ENCODE results near the gene KIR2DL4. TPM values are rescaled to one million over a fixed set of nuclear protein-coding genes. Genes with fewer than 3 reads are reported as not detected.

KIR2DL4 gene
- total RNA-seq, 1 donor from 2014 or later, result not detected

DNA sequence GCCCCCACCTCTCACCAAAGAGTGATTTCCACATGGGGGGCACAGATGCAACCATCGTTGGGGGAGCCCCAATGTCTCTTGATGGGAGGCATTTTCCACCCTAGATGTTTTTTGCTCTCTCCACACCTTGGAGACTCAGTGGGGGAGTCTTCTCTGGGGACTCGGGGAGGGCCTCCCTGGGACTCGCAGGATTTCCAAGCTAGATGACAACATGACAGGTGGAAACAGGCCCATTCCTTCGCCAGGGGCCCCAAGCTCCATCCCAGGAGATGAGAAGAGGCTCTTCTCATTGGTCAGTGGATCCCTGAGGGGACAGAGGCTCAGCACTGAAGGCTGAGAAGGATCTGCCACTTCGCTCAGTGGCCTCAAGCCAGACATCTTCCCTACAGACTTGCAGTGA is 12.7 kb upstream of the KIR2DL4 start:
- TF ChIP-seq, protein P1, sequence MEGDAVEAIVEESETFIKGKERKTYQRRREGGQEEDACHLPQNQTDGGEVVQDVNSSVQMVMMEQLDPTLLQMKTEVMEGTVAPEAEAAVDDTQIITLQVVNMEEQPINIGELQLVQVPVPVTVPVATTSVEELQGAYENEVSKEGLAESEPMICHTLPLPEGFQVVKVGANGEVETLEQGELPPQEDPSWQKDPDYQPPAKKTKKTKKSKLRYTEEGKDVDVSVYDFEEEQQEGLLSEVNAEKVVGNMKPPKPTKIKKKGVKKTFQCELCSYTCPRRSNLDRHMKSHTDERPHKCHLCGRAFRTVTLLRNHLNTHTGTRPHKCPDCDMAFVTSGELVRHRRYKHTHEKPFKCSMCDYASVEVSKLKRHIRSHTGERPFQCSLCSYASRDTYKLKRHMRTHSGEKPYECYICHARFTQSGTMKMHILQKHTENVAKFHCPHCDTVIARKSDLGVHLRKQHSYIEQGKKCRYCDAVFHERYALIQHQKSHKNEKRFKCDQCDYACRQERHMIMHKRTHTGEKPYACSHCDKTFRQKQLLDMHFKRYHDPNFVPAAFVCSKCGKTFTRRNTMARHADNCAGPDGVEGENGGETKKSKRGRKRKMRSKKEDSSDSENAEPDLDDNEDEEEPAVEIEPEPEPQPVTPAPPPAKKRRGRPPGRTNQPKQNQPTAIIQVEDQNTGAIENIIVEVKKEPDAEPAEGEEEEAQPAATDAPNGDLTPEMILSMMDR (conservative IDR thresholded peaks at IDR 0.05; ENCODE audit: low read depth, low read length), result no peak
- no peak for DNase-seq (ENCODE audit: low read depth)
- no peak overlapping the region for H3K4me3 ChIP-seq (ENCODE audit: low read depth, low read length)

DNA sequence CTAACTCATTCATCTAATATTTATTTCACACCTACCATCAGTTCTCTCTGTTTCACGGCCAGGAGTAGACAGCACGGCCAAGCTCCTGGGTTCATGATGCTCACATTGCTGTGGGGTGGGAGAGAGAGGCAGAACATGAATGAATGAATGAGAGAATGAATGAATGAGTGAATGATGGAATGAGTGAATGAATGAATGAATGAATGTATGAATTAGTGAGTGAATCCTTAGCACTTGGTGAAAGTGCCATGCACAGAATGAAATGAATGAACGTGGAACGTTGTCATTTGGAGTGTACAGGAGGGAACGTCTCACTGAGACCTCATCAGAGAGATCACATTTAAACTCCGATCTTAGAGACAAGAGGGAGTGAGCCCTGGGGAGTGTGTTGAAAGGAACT is 11.9 kb upstream of the KIR2DL4 start:
- TF ChIP-seq, protein P1 (conservative IDR thresholded peaks at IDR 0.05; ENCODE audit: low read depth, low read length), result no peak
- no peak overlapping the region for H3K4me3 ChIP-seq (ENCODE audit: low read depth, low read length)
- DNase-seq (ENCODE audit: low read depth), result no peak

DNA sequence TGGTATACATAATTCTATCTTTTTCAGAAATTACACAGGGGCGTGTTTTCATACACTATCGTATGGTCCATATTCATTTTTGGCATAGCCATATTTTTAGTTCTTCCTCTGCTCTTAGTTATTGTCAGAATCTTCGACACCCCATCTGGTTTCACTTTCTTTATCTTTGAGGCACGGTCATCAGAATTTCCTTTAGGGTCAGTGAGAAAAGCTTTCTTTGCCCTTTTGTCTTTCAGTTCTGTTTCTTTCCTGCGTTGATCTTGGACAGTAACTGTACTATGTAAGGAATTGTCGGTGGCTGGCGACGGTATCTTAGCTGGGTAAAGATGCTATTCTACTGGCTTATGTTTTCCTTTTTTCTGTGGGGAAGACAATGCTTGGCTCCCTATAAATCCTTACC is 10.6 kb upstream of the KIR2DL4 start:
- DNase-seq (ENCODE audit: low read depth), result no peak

DNA sequence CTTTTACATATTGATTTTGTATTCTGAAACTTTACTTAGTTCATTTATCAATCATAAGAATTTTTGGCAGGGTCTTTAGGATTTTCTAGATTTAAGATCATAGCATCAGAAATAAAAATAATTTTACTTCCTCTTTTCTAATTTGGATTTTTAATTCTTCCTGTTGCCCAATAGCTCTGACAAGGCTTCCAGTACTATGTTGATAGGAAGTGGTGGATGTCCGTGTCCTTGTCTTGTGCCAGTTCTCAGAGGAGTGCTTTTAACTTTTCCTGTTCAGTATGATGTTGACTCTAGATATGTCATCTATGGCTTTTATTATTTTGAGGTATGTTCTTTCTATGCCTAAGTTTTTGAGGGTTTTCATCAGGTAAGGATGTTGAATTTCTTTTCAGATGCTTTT is 7.7 kb upstream of the KIR2DL4 start:
- no peak overlapping the region for H3K4me3 ChIP-seq (ENCODE audit: low read depth, low read length)
- TF ChIP-seq, protein P1 (conservative IDR thresholded peaks at IDR 0.05; ENCODE audit: low read depth, low read length), result no peak
- DNase-seq (ENCODE audit: low read depth), result no peak

More for the DNA sequence above, 10.6 kb upstream of the KIR2DL4 start:
- TF ChIP-seq, protein P1 (conservative IDR thresholded peaks at IDR 0.05; ENCODE audit: low read depth, low read length), result no peak
- no peak overlapping the region for H3K4me3 ChIP-seq (ENCODE audit: low read depth, low read length)

DNA sequence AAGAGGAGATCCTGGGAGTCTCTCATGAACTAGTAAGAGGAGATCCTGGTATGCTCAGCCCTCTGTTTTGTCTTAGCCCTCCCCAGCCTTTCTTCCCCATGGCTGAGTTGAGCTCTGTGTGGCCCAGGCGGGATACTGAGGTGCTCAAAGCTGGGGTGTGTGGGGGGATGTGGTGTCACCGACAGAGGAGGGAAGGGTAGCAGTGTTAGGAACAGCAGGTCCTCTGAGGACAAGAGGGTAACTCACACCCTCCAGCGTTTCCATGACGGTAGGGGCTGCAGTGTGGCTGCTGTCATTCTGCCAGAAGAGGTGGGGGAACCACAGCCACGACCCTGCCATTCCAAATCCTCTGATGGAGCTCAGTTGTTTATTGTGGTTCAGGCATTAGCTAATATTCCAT is 691 bp downstream of the KIR2DL4 start:
- no peak for DNase-seq (ENCODE audit: low read depth)
- TF ChIP-seq, protein P1 (conservative IDR thresholded peaks at IDR 0.05; ENCODE audit: low read depth, low read length), result no peak
- H3K4me3 ChIP-seq (ENCODE audit: low read depth, low read length), result no peak overlapping the region

DNA sequence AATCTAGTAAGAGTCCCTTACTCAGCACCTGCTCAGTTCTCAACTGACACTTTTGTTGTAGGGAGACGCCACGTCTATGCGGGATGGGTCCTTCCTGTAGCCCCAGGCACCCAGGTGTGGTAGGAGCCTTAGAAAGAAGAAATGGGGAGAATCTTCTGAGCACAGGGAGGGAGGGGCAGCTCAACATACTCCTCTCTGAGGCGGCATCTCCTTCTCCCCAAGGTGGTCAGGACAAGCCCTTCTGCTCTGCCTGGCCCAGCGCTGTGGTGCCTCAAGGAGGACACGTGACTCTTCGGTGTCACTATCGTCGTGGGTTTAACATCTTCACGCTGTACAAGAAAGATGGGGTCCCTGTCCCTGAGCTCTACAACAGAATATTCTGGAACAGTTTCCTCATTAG is 1.2 kb downstream of the KIR2DL4 start:
- DNase-seq (ENCODE audit: low read depth), result no peak
- TF ChIP-seq, protein P1 (conservative IDR thresholded peaks at IDR 0.05; ENCODE audit: low read depth, low read length), result no peak
- no peak overlapping the region for H3K4me3 ChIP-seq (ENCODE audit: low read depth, low read length)

DNA sequence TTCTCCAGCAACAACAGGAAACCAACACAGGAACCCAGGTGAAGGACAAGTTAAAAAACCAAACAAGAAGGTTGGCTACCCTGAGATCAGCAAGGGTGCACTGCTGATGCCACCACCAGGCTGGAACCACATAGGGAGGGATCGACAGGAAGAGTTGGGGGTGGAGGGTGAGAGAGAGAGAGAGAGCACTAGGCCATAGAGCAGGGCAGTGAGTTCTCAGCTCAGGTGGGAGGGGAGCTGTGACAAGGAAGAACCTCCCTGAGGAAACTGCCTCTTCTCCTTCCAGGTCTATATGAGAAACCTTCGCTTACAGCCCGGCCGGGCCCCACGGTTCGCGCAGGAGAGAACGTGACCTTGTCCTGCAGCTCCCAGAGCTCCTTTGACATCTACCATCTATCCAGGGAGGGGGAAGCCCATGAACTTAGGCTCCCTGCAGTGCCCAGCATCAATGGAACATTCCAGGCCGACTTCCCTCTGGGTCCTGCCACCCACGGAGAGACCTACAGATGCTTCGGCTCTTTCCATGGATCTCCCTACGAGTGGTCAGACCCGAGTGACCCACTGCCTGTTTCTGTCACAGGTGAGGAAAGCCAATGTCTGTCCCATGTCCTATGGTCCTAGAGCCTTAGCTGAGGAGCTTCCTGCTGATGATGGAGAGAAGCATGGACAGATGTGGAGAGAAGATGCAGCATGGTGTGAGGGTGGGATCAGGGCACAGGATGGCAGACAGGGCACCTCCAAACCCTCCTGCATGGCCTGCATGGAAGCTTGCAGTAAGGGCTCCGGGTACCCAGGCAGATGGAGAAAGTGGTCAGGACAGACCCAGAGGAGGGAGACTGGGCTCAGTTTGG is 2.5 kb downstream of the KIR2DL4 start:
- TF ChIP-seq, protein P1 (conservative IDR thresholded peaks at IDR 0.05; ENCODE audit: low read depth, low read length), result no peak
- DNase-seq (ENCODE audit: low read depth), result no peak
- H3K4me3 ChIP-seq (ENCODE audit: low read depth, low read length), result no peak overlapping the region
